GM12864 (cell line): ENCODE data around the gene TRIO.

Experiments used
- DNase-seq: peaks from one replicate; pipeline ENCODE4 v3.0.0-alpha.2; 2011; ENCODE audit warnings: low read depth
- H3K4me3 ChIP-seq: 2 replicates; pipeline ENCODE4 v1.5.1; 2011; ENCODE audit warnings: mild to moderate bottlenecking, low read depth, low read length, control low read depth
- TF ChIP-seq, protein P1 (sequence below): IDR thresholded peaks from 2 replicates; pipeline ENCODE4 v1.5.1; 2011; ENCODE audit warnings: low read depth, mild to moderate bottlenecking, moderate library complexity, low read length, control low read depth, inconsistent platforms; ENCODE audit errors: missing control alignments

TRIO gene

DNA sequence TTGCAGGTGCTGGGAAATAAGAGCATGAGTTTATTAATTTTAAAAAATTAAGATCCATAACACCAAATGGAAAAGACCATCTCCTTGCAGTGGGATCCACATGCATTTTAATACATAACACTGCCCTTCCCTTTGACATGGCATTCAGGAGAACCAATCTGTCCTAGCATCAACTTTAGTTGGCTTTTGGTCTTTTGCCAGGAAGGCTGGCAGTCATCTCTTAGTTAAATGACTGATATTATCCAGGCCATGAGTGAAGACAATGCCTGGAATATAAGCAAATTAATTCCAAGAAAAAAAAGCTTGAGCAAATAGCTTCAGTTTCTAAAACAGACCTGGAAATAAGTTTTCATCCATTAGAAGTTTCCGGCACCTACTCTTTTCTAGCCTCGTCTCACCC is 383.4 kb downstream of the TRIO start:
- TF ChIP-seq, protein P1, sequence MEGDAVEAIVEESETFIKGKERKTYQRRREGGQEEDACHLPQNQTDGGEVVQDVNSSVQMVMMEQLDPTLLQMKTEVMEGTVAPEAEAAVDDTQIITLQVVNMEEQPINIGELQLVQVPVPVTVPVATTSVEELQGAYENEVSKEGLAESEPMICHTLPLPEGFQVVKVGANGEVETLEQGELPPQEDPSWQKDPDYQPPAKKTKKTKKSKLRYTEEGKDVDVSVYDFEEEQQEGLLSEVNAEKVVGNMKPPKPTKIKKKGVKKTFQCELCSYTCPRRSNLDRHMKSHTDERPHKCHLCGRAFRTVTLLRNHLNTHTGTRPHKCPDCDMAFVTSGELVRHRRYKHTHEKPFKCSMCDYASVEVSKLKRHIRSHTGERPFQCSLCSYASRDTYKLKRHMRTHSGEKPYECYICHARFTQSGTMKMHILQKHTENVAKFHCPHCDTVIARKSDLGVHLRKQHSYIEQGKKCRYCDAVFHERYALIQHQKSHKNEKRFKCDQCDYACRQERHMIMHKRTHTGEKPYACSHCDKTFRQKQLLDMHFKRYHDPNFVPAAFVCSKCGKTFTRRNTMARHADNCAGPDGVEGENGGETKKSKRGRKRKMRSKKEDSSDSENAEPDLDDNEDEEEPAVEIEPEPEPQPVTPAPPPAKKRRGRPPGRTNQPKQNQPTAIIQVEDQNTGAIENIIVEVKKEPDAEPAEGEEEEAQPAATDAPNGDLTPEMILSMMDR = no peak
- H3K4me3 ChIP-seq = no peak overlapping the region

DNA sequence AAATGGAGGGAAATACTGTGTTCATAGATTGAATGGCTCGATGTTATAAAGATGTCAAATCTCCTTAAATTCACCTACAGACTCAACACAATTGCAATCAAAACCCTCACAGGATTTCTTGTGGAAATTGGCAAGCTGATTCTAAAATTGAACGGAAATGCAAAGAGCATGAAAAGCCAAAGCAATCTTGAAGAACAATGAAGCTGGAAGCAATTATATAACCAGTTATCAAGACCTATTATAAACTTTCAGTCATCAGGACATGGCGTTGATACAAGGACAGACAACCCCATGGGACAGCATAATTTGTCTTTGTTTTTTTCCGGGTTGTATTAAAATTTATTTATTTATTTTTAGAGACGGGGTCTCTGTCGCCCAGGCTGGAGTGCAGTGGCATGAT is 385.0 kb downstream of the TRIO start:
- no peak for DNase-seq
- H3K4me3 ChIP-seq = no peak overlapping the region
- TF ChIP-seq, protein P1 = no peak

More for the DNA sequence above, 383.4 kb downstream of the TRIO start:
- DNase-seq = no peak

GRCh38 chr5:14528926-14529325 is 385.8 kb downstream of the TRIO start:
- TF ChIP-seq, protein P1 = no peak
- no peak for DNase-seq
- no peak overlapping the region for H3K4me3 ChIP-seq

GRCh38 chr5:14531668-14532067 is 388.5 kb downstream of the TRIO start:
- H3K4me3 ChIP-seq = no peak overlapping the region
- TF ChIP-seq, protein P1 = no peak
- no peak for DNase-seq

- DNase-seq = no peak
- no peak overlapping the region for H3K4me3 ChIP-seq
- TF ChIP-seq, protein P1 = no peak
Observed at GRCh38 chr5:14532180-14532579, 389.0 kb downstream of the TRIO start.

DNA sequence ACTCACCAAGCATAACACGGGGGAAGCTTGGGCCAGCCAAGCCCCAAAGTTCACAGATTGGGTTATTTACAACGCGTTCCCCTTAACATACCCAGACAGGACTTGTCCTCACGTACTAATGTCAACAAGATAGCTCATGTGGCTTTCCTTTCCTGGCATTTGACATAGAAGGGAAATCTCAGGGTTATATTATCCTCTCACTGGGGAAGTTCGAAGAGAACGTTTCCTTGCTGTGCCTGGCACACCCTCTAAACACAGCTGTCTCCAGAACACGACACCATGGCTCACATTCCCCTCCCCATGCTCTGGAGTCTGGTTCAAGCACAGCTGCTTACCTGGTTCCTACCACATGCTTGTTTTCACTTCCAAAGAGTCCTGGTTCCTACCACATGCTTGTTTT is 391.6 kb downstream of the TRIO start:
- TF ChIP-seq, protein P1 = no peak
- no peak overlapping the region for H3K4me3 ChIP-seq
- DNase-seq = no peak

DNA sequence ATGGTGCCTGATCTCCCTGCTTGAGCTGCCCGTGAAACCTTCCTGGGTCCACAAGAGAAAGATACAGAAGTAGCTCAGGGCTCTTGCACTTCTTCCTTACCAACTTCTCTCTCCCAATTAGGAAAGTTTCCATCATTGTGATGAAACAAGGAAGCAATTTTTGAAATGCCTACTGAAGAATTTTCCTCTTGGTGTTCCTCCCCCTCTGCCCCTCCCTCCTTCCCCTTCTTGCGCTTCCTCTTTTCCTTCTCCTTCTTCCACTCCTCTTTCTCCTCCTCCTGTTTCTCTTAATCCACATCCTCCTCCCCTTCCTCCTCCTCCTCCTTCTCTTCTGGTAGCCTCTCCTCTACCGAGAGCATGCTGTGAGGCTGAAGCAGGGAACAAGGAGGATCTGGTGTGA is 402.2 kb downstream of the TRIO start:
- DNase-seq = no peak

More for the DNA sequence above, 402.2 kb downstream of the TRIO start:
- no peak overlapping the region for H3K4me3 ChIP-seq
- TF ChIP-seq, protein P1 = no peak
